Kidney epithelial cell (primary cell): ENCODE data around the gene ZNF362. TPM values are rescaled to one million over a fixed set of nuclear protein-coding genes. Genes with fewer than 3 reads are reported as not detected.

Experiments used
- DNase-seq: peaks from one replicate; pipeline ENCODE4 v3.0.0-alpha.2; 2010; ENCODE audit warnings: low read depth
- H3K27me3 ChIP-seq: 2 replicates; pipeline ENCODE4 v1.6.0; 2011; ENCODE audit warnings: low read length; ENCODE audit not compliant: control insufficient read depth, insufficient read depth
- H3K36me3 ChIP-seq: 2 replicates; pipeline ENCODE4 v1.5.1; 2011; ENCODE audit warnings: low read length; ENCODE audit not compliant: control insufficient read depth, insufficient read depth
- H3K4me3 ChIP-seq: 2 replicates; pipeline ENCODE4 v1.5.1; 2011; ENCODE audit warnings: low read depth, mild to moderate bottlenecking, control low read depth, low read length
- CTCF ChIP-seq: IDR thresholded peaks from 2 replicates; pipeline ENCODE4 v1.5.1; 2011; ENCODE audit warnings: mild to moderate bottlenecking, moderate library complexity, low read length, control low read depth, inconsistent platforms; ENCODE audit not compliant: insufficient read depth, poor library complexity, severe bottlenecking
- total RNA-seq: library from RNA; depleted of rRNA; stranded (reverse); fragments of >200 nt; gene quantifications from 2 replicates; pipeline ENCODE4 v1.2.3, GENCODE V29; 2015

ZNF362 gene
- total RNA-seq, 1 donor from 2014 or later: 26.0 TPM

GRCh38 chr1:33241866-33242265 is 14.4 kb upstream of the ZNF362 start:
- DNase-seq: no peak
- Histone ChIP-seq H3K27me3 (peaks cover 2% of the 10 kb centered on the region), H3K4me3 (no peak overlapping the region), H3K36me3 (no peaks in the 10 kb centered on the region)
- TF ChIP-seq CTCF: no peak

- H3K4me3 ChIP-seq: no peak overlapping the region
- DNase-seq: no peak
- H3K36me3 ChIP-seq: no peaks in the 10 kb centered on the region
- TF ChIP-seq CTCF: no peak
- H3K27me3 ChIP-seq: peaks cover 3% of the 10 kb centered on the region
These were observed 13.6 kb upstream of the ZNF362 start for GRCh38 chr1:33242652-33243051.

- DNase-seq: no peak
- no peak for TF ChIP-seq CTCF
- Histone ChIP-seq H3K36me3 (no peaks in the 10 kb centered on the region), H3K4me3 (no peak overlapping the region), H3K27me3 (peaks cover 12% of the 10 kb centered on the region)
These were observed 12.0 kb upstream of the ZNF362 start for GRCh38 chr1:33244143-33244808.

GRCh38 chr1:33244809-33245186 is 11.5 kb upstream of the ZNF362 start:
- Histone ChIP-seq H3K27me3 (peaks cover 14% of the 10 kb centered on the region), H3K4me3 (no peak overlapping the region), H3K36me3 (no peaks in the 10 kb centered on the region)
- DNase-seq: no peak
- TF ChIP-seq CTCF: no peak

- Histone ChIP-seq H3K27me3 (peaks cover 17% of the 10 kb centered on the region), H3K4me3 (no peak overlapping the region), H3K36me3 (no peaks in the 10 kb centered on the region)
- no peak for TF ChIP-seq CTCF
- DNase-seq: no peak
These were observed 10.1 kb upstream of the ZNF362 start for GRCh38 chr1:33246171-33246570.

GRCh38 chr1:33247545-33247944 is 8.7 kb upstream of the ZNF362 start:
- no peak for TF ChIP-seq CTCF

More at GRCh38 chr1:33247545-33247944, 8.7 kb upstream of the ZNF362 start:
- no peak overlapping the region for H3K4me3 ChIP-seq
- no peak for DNase-seq
- H3K27me3 ChIP-seq: peaks cover 15% of the 10 kb centered on the region
- H3K36me3 ChIP-seq: no peaks in the 10 kb centered on the region
